Measurements from ENCODE around the gene AUTS2. TPM values are rescaled to one million over a fixed set of nuclear protein-coding genes. Genes with fewer than 3 reads are reported as not detected.

The AUTS2 gene
- polyA plus RNA-seq, 3 donors: 0.08 to 0.35 TPM; not detected in 1

DNA sequence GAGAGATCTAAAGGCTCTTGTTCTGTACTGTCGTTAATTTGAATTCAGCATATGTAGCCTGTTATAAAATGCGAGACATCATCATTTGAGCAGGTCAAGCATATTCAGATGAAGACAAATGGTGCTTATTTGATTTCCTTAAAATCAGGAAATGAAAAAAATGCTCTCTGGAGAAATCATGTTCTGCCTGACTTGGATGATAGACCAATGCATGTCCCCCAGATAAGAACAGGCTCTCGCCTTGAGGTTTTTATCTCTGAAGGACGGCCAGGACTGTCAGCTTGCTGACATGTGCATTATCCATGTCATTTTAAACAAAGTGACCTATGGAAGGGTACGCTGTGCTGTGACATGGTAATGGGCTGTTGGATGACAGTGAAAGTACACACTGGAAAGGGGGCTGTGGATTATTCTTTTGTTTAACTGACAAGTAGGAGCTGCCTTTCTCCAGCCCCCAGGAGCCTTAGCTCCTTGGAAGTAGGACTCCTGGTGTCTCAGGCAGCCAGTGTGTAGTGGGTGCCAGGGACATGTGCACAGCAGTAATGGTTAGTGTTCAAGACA, 838.6 kb downstream of the AUTS2 start:
- Mint-ChIP-seq H3K36me3 (no peaks in the 10 kb centered on the region), H3K27ac (no peak overlapping the region), H3K4me1 (no peaks in the 10 kb centered on the region), H3K27me3 (ENCODE audit: low read depth in 3 of 3) (no peaks in the 10 kb centered on the region), H3K4me3 (no peak overlapping the region), H3K9me3 (peaks cover 0 to 4% (median 1%) of the 10 kb centered on the region in 7 donors)
- Histone ChIP-seq H3K9ac (ENCODE audit: insufficient read depth, low read length, poor library complexity, severe bottlenecking) (no peak overlapping the region), H3K9me3 (replicated peaks in 1 of 2; ENCODE audit: control insufficient read depth in 1 of 2, insufficient read depth in 1 of 2, low read length in 2 of 2) (peaks cover 0 to 3% of the 10 kb centered on the region in 2 donors), H3K4me2 (replicated peaks; ENCODE audit: extremely low read depth, low read length, poor library complexity, severe bottlenecking) (no peak overlapping the region), H4K20me1 (ENCODE audit: insufficient read depth, low read length) (no peaks in the 10 kb centered on the region), H2AFZ (ENCODE audit: insufficient read depth, low read depth, low read length, poor library complexity, severe bottlenecking) (no peak overlapping the region), H3K4me3 (replicated peaks in 1 of 3; ENCODE audit: low read depth in 2 of 3, low read length in 3 of 3) (no peak overlapping the region), H3K27ac (ENCODE audit: low read depth in 1 of 2, low read length in 2 of 2) (no peak overlapping the region), H3K4me1 (ENCODE audit: control insufficient read depth in 1 of 2, insufficient read depth in 2 of 2, low read length in 2 of 2) (no peaks in the 10 kb centered on the region), H3K36me3 (replicated peaks in 1 of 2; ENCODE audit: control insufficient read depth in 1 of 2, insufficient read depth in 2 of 2, low read length in 2 of 2) (no peaks in the 10 kb centered on the region), H3K27me3 (ENCODE audit: control insufficient read depth in 2 of 2, insufficient read depth in 2 of 2, low read length in 2 of 2) (no peaks in the 10 kb centered on the region), H3K79me2 (ENCODE audit: insufficient read depth, low read length) (no peaks in the 10 kb centered on the region)
- intact Hi-C loops (cut with micrococcal nuclease): no loop called here
- TF ChIP-seq, protein P1, sequence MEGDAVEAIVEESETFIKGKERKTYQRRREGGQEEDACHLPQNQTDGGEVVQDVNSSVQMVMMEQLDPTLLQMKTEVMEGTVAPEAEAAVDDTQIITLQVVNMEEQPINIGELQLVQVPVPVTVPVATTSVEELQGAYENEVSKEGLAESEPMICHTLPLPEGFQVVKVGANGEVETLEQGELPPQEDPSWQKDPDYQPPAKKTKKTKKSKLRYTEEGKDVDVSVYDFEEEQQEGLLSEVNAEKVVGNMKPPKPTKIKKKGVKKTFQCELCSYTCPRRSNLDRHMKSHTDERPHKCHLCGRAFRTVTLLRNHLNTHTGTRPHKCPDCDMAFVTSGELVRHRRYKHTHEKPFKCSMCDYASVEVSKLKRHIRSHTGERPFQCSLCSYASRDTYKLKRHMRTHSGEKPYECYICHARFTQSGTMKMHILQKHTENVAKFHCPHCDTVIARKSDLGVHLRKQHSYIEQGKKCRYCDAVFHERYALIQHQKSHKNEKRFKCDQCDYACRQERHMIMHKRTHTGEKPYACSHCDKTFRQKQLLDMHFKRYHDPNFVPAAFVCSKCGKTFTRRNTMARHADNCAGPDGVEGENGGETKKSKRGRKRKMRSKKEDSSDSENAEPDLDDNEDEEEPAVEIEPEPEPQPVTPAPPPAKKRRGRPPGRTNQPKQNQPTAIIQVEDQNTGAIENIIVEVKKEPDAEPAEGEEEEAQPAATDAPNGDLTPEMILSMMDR (IDR thresholded peaks at IDR 0.05): no peak
- 81% methylated on average over 2 of the region's 5 CpGs for WGBS (ENCODE audit: insufficient coverage)
- DNase-seq: no peak

DNA sequence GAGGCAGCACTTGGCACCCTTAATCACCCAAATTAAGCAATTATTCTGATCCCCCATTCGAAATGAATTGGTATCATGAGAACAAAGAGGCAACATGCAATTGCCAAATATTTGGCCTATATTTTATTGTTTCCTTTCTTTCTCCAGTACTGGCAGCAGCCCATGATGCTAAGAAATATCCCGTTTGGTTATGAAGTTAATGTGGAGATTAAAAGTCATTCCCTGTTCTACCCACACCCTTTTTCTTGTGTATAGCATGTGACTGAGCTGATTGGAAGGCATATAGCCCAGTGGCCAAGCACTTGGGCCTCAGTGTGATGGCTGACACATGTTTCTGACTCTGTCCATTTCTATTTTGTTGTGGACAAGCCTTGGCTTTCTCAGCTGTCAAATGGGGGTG, 841.4 kb downstream of the AUTS2 start:
- H3K27me3 ChIP-seq (ENCODE audit: control insufficient read depth in 2 of 2, insufficient read depth in 2 of 2, low read length in 2 of 2): no peaks in the 10 kb centered on the region
- H3K9me3 ChIP-seq (replicated peaks in 1 of 2; ENCODE audit: control insufficient read depth in 1 of 2, insufficient read depth in 1 of 2, low read length in 2 of 2): no peaks in the 10 kb centered on the region
- no peak overlapping the region for H2AFZ ChIP-seq (ENCODE audit: insufficient read depth, low read depth, low read length, poor library complexity, severe bottlenecking)
- H3K27ac Mint-ChIP-seq: no peak overlapping the region
- H3K27ac ChIP-seq (ENCODE audit: low read depth in 1 of 2, low read length in 2 of 2): no peak overlapping the region
- DNase-seq: no peak
- H4K20me1 ChIP-seq (ENCODE audit: insufficient read depth, low read length): no peaks in the 10 kb centered on the region
- WGBS (ENCODE audit: insufficient coverage): no CpG with 5 or more reads among the region's 2 CpGs
- no peaks in the 10 kb centered on the region for H3K79me2 ChIP-seq (ENCODE audit: insufficient read depth, low read length)
- H3K36me3 ChIP-seq (replicated peaks in 1 of 2; ENCODE audit: control insufficient read depth in 1 of 2, insufficient read depth in 2 of 2, low read length in 2 of 2): no peaks in the 10 kb centered on the region
- peaks cover 0 to 1% (median 0%) of the 10 kb centered on the region in 3 donors for H3K27me3 Mint-ChIP-seq (ENCODE audit: low read depth in 3 of 3)
- H3K36me3 Mint-ChIP-seq: no peaks in the 10 kb centered on the region
- peaks cover 0 to 2% (median 0%) of the 10 kb centered on the region in 7 donors for H3K9me3 Mint-ChIP-seq
- TF ChIP-seq, protein P1 (IDR thresholded peaks at IDR 0.05): no peak
- no peaks in the 10 kb centered on the region for H3K4me1 Mint-ChIP-seq
- no peak overlapping the region for H3K9ac ChIP-seq (ENCODE audit: insufficient read depth, low read length, poor library complexity, severe bottlenecking)
- H3K4me2 ChIP-seq (replicated peaks; ENCODE audit: extremely low read depth, low read length, poor library complexity, severe bottlenecking): no peak overlapping the region
- no peak overlapping the region for H3K4me3 Mint-ChIP-seq
- intact Hi-C loops (cut with micrococcal nuclease): no loop called here
- no peak overlapping the region for H3K4me3 ChIP-seq (replicated peaks in 1 of 3; ENCODE audit: low read depth in 2 of 3, low read length in 3 of 3)
- no peaks in the 10 kb centered on the region for H3K4me1 ChIP-seq (ENCODE audit: control insufficient read depth in 1 of 2, insufficient read depth in 2 of 2, low read length in 2 of 2)

Measured in CD14-positive monocyte (primary cell).